ENCODE data around the gene TSPAN4.

DNA sequence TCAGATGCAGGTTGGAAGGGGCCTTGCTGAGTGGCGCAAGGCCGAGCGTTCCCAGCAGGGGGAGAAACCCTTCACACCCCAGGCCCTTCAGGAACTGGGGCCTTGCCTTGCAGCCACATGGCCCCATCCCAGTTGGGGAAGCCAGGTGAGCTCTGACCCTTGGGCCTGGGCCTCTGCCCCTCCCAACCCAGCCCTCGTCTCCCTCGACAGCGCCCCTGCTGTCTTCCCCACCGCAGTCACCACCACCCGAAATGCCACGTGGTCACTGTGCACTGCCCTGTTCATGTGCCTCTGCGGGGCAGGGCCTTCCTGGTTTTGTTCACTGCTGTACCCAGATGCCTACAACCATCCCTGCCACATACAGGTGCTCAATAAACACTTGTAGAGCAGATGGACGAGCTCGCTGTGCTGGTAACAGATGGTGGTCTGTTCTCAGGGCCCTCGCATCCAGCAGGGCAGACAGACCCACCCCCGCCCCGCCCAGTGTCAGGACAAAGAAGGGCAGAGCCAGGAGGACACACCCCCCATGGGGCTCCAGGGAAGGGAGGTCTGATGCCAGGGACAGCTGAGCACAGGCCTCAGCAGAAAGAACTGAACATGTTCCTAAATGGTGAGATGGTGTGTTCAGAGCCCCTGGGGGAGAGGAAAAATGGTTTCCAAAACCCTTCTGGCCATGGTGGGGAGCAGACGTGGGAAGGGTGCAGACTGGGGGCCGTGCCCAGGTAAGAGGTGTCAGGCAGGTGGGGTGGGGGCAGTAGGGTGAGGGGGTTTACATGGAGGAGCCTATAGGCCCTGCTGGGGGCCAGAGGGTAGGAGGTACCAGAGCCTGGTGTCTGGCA lies 4.0 kb upstream of the TSPAN4 start:
- TF ChIP-seq, protein P1, sequence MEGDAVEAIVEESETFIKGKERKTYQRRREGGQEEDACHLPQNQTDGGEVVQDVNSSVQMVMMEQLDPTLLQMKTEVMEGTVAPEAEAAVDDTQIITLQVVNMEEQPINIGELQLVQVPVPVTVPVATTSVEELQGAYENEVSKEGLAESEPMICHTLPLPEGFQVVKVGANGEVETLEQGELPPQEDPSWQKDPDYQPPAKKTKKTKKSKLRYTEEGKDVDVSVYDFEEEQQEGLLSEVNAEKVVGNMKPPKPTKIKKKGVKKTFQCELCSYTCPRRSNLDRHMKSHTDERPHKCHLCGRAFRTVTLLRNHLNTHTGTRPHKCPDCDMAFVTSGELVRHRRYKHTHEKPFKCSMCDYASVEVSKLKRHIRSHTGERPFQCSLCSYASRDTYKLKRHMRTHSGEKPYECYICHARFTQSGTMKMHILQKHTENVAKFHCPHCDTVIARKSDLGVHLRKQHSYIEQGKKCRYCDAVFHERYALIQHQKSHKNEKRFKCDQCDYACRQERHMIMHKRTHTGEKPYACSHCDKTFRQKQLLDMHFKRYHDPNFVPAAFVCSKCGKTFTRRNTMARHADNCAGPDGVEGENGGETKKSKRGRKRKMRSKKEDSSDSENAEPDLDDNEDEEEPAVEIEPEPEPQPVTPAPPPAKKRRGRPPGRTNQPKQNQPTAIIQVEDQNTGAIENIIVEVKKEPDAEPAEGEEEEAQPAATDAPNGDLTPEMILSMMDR (IDR thresholded peaks at IDR 0.05): no peak
- no peak for TF ChIP-seq EZH2 (IDR thresholded peaks at IDR 0.05; ENCODE audit: borderline replicate concordance, insufficient read depth, low read depth, low read length, poor library complexity, severe bottlenecking)
